GM23338 (cell line): ENCODE measurements around the gene SLC25A6.

Experiments
- EZH2 ChIP-seq: fragments of 200-600 bp; sonication (generic); IDR thresholded peaks from one replicate; pipeline ENCODE4 v1.8.0; 2017; ENCODE audit warnings: antibody characterized with exemption, mild to moderate bottlenecking, low read depth; ENCODE audit not compliant: unreplicated experiment
- EZH2phosphoT487 ChIP-seq: fragments of 200-600 bp; sonication (generic); IDR thresholded peaks from one replicate; pipeline ENCODE4 v1.8.1; 2018; ENCODE audit warnings: antibody characterized with exemption; ENCODE audit not compliant: unreplicated experiment
- POLR2AphosphoS5 ChIP-seq: IDR thresholded peaks from 2 replicates; pipeline ENCODE4 v1.6.1; 2016; ENCODE audit warnings: antibody characterized with exemption, low read depth
- TF ChIP-seq, protein P1 (sequence below), 2 experiments: fragments of 200-600 bp in 1 of 2; sonication (generic) in 1 of 2; conservative IDR thresholded peaks; 2 replicates each; pipeline versions ENCODE4 v1.5.1 to v1.6.1; 2016 to 2017; ENCODE audit warnings: antibody characterized with exemption in 2 of 2, low read depth in 2 of 2, mild to moderate bottlenecking in 2 of 2, moderate library complexity in 1 of 2
- TF ChIP-seq, protein P2 (sequence below): IDR thresholded peaks from one replicate; pipeline ENCODE4 v1.6.1; 2018; ENCODE audit warnings: antibody characterized with exemption; ENCODE audit not compliant: unreplicated experiment

DNA sequence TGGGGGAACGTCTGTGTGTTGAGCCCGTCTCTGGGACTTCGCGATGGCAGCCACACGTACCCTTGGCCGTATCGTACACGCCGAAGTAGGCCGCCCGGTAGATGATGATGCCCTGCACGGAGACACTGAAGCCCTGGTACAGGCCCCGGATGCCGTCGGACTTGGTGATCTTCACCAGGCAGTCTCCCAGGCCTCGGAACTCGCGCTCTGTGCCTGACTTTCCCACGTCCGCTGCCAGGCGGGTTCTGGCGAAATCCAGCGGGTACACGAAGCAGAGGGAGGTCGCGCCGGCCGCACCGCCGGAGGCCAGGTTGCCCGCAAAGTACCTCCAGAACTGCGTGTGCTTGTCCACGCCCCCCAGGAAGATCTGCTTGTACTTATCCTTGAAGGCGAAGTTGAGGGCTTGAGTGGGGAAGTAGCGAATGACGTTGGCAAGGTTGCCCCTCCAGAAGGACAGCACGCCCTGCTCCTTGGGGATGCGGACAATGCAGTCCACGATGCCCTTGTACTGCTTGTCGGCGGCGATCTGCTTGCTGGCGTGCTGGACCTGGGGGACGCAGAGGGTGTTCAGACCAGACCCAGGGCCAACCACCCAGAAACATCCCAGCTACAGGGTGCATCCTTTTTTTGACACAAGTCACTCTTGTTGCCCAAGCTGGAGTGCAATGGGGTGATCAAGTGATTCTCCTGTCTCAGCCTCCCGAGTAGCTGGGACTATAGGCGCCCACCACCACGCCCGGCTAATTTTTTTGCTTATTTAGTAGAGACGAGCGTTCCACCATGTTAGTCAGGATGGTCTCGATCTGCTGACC is 2.5 kb downstream of the SLC25A6 start:
- TF ChIP-seq, protein P1, sequence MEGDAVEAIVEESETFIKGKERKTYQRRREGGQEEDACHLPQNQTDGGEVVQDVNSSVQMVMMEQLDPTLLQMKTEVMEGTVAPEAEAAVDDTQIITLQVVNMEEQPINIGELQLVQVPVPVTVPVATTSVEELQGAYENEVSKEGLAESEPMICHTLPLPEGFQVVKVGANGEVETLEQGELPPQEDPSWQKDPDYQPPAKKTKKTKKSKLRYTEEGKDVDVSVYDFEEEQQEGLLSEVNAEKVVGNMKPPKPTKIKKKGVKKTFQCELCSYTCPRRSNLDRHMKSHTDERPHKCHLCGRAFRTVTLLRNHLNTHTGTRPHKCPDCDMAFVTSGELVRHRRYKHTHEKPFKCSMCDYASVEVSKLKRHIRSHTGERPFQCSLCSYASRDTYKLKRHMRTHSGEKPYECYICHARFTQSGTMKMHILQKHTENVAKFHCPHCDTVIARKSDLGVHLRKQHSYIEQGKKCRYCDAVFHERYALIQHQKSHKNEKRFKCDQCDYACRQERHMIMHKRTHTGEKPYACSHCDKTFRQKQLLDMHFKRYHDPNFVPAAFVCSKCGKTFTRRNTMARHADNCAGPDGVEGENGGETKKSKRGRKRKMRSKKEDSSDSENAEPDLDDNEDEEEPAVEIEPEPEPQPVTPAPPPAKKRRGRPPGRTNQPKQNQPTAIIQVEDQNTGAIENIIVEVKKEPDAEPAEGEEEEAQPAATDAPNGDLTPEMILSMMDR (conservative IDR thresholded peaks at IDR 0.05; ENCODE audit: low read depth in 2 of 2), result no peak
- no peak for TF ChIP-seq EZH2phosphoT487
- no peak for TF ChIP-seq POLR2AphosphoS5
- no peak for TF ChIP-seq EZH2
- TF ChIP-seq, protein P2, sequence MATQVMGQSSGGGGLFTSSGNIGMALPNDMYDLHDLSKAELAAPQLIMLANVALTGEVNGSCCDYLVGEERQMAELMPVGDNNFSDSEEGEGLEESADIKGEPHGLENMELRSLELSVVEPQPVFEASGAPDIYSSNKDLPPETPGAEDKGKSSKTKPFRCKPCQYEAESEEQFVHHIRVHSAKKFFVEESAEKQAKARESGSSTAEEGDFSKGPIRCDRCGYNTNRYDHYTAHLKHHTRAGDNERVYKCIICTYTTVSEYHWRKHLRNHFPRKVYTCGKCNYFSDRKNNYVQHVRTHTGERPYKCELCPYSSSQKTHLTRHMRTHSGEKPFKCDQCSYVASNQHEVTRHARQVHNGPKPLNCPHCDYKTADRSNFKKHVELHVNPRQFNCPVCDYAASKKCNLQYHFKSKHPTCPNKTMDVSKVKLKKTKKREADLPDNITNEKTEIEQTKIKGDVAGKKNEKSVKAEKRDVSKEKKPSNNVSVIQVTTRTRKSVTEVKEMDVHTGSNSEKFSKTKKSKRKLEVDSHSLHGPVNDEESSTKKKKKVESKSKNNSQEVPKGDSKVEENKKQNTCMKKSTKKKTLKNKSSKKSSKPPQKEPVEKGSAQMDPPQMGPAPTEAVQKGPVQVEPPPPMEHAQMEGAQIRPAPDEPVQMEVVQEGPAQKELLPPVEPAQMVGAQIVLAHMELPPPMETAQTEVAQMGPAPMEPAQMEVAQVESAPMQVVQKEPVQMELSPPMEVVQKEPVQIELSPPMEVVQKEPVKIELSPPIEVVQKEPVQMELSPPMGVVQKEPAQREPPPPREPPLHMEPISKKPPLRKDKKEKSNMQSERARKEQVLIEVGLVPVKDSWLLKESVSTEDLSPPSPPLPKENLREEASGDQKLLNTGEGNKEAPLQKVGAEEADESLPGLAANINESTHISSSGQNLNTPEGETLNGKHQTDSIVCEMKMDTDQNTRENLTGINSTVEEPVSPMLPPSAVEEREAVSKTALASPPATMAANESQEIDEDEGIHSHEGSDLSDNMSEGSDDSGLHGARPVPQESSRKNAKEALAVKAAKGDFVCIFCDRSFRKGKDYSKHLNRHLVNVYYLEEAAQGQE, result no peak
